Measurements from ENCODE around the gene PPID.
"Not testable (repeated sequence)": the region's sequence is repeated elsewhere in the genome, so short reads cannot be mapped to it uniquely, and the experiment has no call there.

The PPID gene

GRCh38 chr4:158666892-158667291 lies 56.3 kb downstream of the PPID start:
- no peaks in the 10 kb centered on the region for H3K36me3 ChIP-seq (ENCODE audit: control insufficient read depth, insufficient read depth, low read length, severe bottlenecking)
- no peak overlapping the region for H3K4me3 ChIP-seq (ENCODE audit: low read length)
- H3K9me3 ChIP-seq (ENCODE audit: control insufficient read depth, low read length): no peaks in the 10 kb centered on the region
- DNase-seq (ENCODE audit: low read depth): no peak
- peaks cover 7% of the 10 kb centered on the region for H3K4me1 ChIP-seq (ENCODE audit: control insufficient read depth, insufficient read depth, low read length)
- H3K27me3 ChIP-seq (replicated peaks; ENCODE audit: control insufficient read depth, insufficient read depth, low read length): no peaks in the 10 kb centered on the region
- H3K9ac ChIP-seq (ENCODE audit: low read length): no peak overlapping the region

DNA sequence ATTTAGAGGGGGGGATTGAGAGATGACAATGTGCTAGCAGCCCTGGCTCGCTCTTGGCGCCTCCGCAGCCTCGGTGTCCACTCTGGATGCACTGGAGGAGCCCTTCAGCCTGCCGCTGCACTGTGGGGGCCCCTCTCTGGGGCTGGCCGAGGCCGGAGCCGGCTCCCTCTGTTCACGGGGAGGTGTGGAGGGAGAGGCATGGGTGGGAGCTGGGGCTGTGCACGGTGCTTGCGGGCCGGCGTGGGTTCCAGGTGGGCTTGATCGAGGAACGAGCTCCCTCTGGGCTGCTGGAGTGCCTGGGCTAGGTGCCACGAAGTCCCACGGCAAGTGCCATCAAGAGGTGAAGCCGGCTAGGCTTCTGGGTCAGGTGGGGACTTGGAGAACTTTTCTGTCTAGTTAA lies 58.4 kb downstream of the PPID start:
- Histone ChIP-seq H3K27me3 (replicated peaks; ENCODE audit: control insufficient read depth, insufficient read depth, low read length) (no peaks in the 10 kb centered on the region), H3K9me3 (ENCODE audit: control insufficient read depth, low read length) (no peaks in the 10 kb centered on the region), H3K9ac (ENCODE audit: low read length) (no peak overlapping the region), H3K36me3 (ENCODE audit: control insufficient read depth, insufficient read depth, low read length, severe bottlenecking) (no peaks in the 10 kb centered on the region), H3K4me3 (ENCODE audit: low read length) (no peak overlapping the region), H3K4me1 (ENCODE audit: control insufficient read depth, insufficient read depth, low read length) (no peaks in the 10 kb centered on the region)
- DNase-seq (ENCODE audit: low read depth): no peak

DNA sequence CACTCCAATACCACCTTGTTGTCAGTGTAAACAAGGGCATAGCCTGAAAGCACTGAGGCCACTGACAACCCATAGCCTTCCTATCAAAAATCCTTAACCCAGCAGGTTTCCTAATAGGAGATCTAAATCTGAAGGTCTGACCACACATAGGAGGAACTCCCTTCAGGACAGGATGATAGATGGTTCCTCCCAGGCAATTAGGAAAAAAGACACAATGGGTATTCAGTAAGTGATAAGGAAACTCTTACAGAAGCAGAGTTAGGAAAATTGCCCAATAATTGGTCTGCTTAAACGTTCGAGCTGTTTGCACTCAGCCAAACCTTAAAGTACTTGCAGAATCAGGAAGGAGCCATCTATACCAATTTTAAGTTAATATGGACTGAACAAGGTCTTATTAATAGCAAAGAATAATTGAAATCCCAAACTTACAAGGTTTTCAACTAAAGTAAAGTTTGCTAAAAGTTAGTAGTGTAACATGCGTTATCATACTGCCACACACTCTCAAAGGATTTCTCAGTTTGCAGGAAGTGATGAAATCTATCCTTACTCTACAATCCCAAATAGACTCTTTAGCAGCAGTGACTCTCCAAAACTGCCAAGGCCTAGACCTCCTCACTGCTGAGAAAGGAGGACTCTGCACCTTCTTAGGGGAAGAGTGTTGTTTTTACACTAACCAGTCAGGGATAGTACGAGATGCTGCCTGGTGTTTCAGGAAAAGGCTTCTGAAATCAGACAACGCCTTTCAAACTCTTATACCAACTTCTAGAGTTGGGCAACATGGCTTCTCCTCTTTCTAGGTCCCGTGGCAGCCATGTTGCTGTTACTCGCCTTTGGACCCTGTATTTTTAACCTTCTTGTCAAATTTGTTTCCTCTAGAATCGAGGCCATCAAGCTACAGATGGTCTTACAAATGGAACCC lies 59.2 kb downstream of the PPID start:
- not testable (repeated sequence) for DNase-seq (ENCODE audit: low read depth); H3K27me3 ChIP-seq (replicated peaks; ENCODE audit: control insufficient read depth, insufficient read depth, low read length); H3K4me1 ChIP-seq (ENCODE audit: control insufficient read depth, insufficient read depth, low read length); H3K9me3 ChIP-seq (ENCODE audit: control insufficient read depth, low read length); H3K4me3 ChIP-seq (ENCODE audit: low read length); H3K9ac ChIP-seq (ENCODE audit: low read length); H3K36me3 ChIP-seq (ENCODE audit: control insufficient read depth, insufficient read depth, low read length, severe bottlenecking)

- H3K4me3 ChIP-seq (ENCODE audit: low read length); DNase-seq (ENCODE audit: low read depth); H3K9me3 ChIP-seq (ENCODE audit: control insufficient read depth, low read length); H3K36me3 ChIP-seq (ENCODE audit: control insufficient read depth, insufficient read depth, low read length, severe bottlenecking); H3K27me3 ChIP-seq (replicated peaks; ENCODE audit: control insufficient read depth, insufficient read depth, low read length); H3K4me1 ChIP-seq (ENCODE audit: control insufficient read depth, insufficient read depth, low read length); H3K9ac ChIP-seq (ENCODE audit: low read length): not testable (repeated sequence)
Measured at GRCh38 chr4:158663255-158663654, 59.9 kb downstream of the PPID start.
